ENCODE results near the gene CYB561D2.
A peak's percentile ranks its signal among the peaks of the same experiment; 100 is the strongest.

Gene CYB561D2

GRCh38 chr3:50322386-50323091 is 28.1 kb upstream of the CYB561D2 start, which contains the start of gene HYAL2:
HYAL2 (minus strand) TSS chr3:50322745; CDS start chr3:50320489, 2,256 bp downstream.
- H3K4me1 ChIP-seq (ENCODE audit: insufficient read depth, low read length, severe bottlenecking): peaks cover 48% of the 10 kb centered on the region
- peak within 1 kb of the TSS; percentile 64 for H3K27ac ChIP-seq (ENCODE audit: low read depth, low read length, poor library complexity, severe bottlenecking)
- H3K9ac ChIP-seq (ENCODE audit: low read length): peak within 1 kb of the TSS; percentile 76
- no peaks in the 10 kb centered on the region for H4K20me1 ChIP-seq (ENCODE audit: insufficient read depth, low read length)
- peaks cover 5% of the 10 kb centered on the region; the same call in 1 of the 2 replicates for H3K79me2 ChIP-seq (ENCODE audit: insufficient read depth, low read length)
- peaks cover 10% of the 10 kb centered on the region; the same call in 1 of the 2 replicates for H3K36me3 ChIP-seq (ENCODE audit: insufficient read depth, low read length)
- no peak for TF ChIP-seq CTCF (IDR thresholded peaks at IDR 0.05; ENCODE audit: low read length)
- no peak for TF ChIP-seq EZH2 (IDR thresholded peaks at IDR 0.05; ENCODE audit: borderline replicate concordance, low read length)
- no peak within 1 kb of the TSS for H2AFZ ChIP-seq (ENCODE audit: low read length)
- H3K9me2 ChIP-seq (ENCODE audit: low read depth, low read length): no peaks in the 10 kb centered on the region
- no peaks in the 10 kb centered on the region for H3F3A ChIP-seq (ENCODE audit: insufficient read depth, low read length)
- peak within 1 kb of the TSS; percentile 90 for H3K4me2 ChIP-seq (ENCODE audit: low read length)
- no peaks in the 10 kb centered on the region for H3K27me3 ChIP-seq (ENCODE audit: insufficient read depth, low read length)
- peak within 1 kb of the TSS; percentile 84 for H3K4me3 ChIP-seq (ENCODE audit: low read depth, low read length, poor library complexity, severe bottlenecking)
- H3K9me3 ChIP-seq (ENCODE audit: low read length): no peaks in the 10 kb centered on the region

- no peak overlapping the region for H3K4me2 ChIP-seq (ENCODE audit: low read length)
- no peaks in the 10 kb centered on the region for H4K20me1 ChIP-seq (ENCODE audit: insufficient read depth, low read length)
- peaks cover 43% of the 10 kb centered on the region for H3K4me1 ChIP-seq (ENCODE audit: insufficient read depth, low read length, severe bottlenecking)
- TF ChIP-seq CTCF (IDR thresholded peaks at IDR 0.05; ENCODE audit: low read length): no peak
- TF ChIP-seq EZH2 (IDR thresholded peaks at IDR 0.05; ENCODE audit: borderline replicate concordance, low read length): no peak
- H3F3A ChIP-seq (ENCODE audit: insufficient read depth, low read length): no peaks in the 10 kb centered on the region
- H2AFZ ChIP-seq (ENCODE audit: low read length): no peak overlapping the region
- H3K27me3 ChIP-seq (ENCODE audit: insufficient read depth, low read length): no peaks in the 10 kb centered on the region
- H3K9me3 ChIP-seq (ENCODE audit: low read length): no peaks in the 10 kb centered on the region
- H3K27ac ChIP-seq (ENCODE audit: low read depth, low read length, poor library complexity, severe bottlenecking): peak overlapping the region; percentile 11
- H3K9me2 ChIP-seq (ENCODE audit: low read depth, low read length): no peaks in the 10 kb centered on the region
- H3K9ac ChIP-seq (ENCODE audit: low read length): no peak overlapping the region; the same call in 1 of the 2 replicates
- H3K36me3 ChIP-seq (ENCODE audit: insufficient read depth, low read length): peaks cover 10% of the 10 kb centered on the region; the same call in 1 of the 2 replicates
- H3K4me3 ChIP-seq (ENCODE audit: low read depth, low read length, poor library complexity, severe bottlenecking): no peak overlapping the region
- H3K79me2 ChIP-seq (ENCODE audit: insufficient read depth, low read length): peaks cover 7% of the 10 kb centered on the region; the same call in 1 of the 2 replicates
These were observed 27.5 kb upstream of the CYB561D2 start for GRCh38 chr3:50323092-50323600.

GRCh38 chr3:50323614-50324199 is 27.0 kb upstream of the CYB561D2 start:
- Histone ChIP-seq H3K4me1 (ENCODE audit: insufficient read depth, low read length, severe bottlenecking) (peaks cover 42% of the 10 kb centered on the region), H3K79me2 (ENCODE audit: insufficient read depth, low read length) (peaks cover 7% of the 10 kb centered on the region; the same call in 1 of the 2 replicates), H3K9ac (ENCODE audit: low read length) (no peak overlapping the region), H4K20me1 (ENCODE audit: insufficient read depth, low read length) (no peaks in the 10 kb centered on the region), H3K27ac (ENCODE audit: low read depth, low read length, poor library complexity, severe bottlenecking) (no peak overlapping the region), H3K9me2 (ENCODE audit: low read depth, low read length) (no peaks in the 10 kb centered on the region), H3F3A (ENCODE audit: insufficient read depth, low read length) (no peaks in the 10 kb centered on the region), H3K9me3 (ENCODE audit: low read length) (no peaks in the 10 kb centered on the region), H2AFZ (ENCODE audit: low read length) (no peak overlapping the region), H3K36me3 (ENCODE audit: insufficient read depth, low read length) (peaks cover 10% of the 10 kb centered on the region; the same call in 1 of the 2 replicates), H3K4me3 (ENCODE audit: low read depth, low read length, poor library complexity, severe bottlenecking) (no peak overlapping the region), H3K27me3 (ENCODE audit: insufficient read depth, low read length) (no peaks in the 10 kb centered on the region), H3K4me2 (ENCODE audit: low read length) (no peak overlapping the region)
- TF ChIP-seq CTCF (IDR thresholded peaks at IDR 0.05; ENCODE audit: low read length) (no peak), EZH2 (IDR thresholded peaks at IDR 0.05; ENCODE audit: borderline replicate concordance, low read length) (no peak)
